ES-I3 (cell line): ENCODE data around the gene PIGR.

Experiments used
- H3K36me3 ChIP-seq: 2 replicates; pipeline ENCODE4 v1.6.1; 2013; ENCODE audit warnings: mild to moderate bottlenecking, low read length, control low read depth, moderate library complexity; ENCODE audit not compliant: insufficient read depth
- H3K4me1 ChIP-seq: 2 replicates; pipeline ENCODE4 v1.6.1; 2013; ENCODE audit warnings: mild to moderate bottlenecking, control low read depth, low read length; ENCODE audit not compliant: insufficient read depth
- H3K9ac ChIP-seq: 2 replicates; pipeline ENCODE4 v1.6.1; 2013; ENCODE audit warnings: low read depth, mild to moderate bottlenecking, low read length, moderate library complexity
- H3K9me3 ChIP-seq: 2 replicates; pipeline ENCODE4 v1.6.1; 2013; ENCODE audit warnings: mild to moderate bottlenecking, low read length, moderate library complexity; ENCODE audit not compliant: control insufficient read depth, insufficient read depth

PIGR gene

DNA sequence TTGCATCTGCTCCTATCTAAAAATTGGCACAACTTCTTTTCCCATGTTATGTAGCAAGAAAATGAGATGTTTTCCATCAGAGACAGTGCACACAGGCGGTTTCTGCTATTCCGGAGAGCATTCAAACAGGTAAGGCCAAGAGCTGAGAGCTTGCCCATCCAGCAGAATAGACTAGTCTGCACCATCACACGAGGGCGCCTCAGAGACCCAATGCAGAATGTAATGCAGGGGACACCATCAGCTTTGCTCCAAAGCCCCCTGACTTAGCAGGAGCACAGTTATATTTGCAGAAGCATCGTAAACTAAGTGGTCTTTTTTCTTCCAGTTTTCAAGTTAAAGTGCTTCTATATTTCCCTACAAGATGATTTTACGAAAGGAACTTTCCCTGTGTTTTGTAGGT lies 44.3 kb downstream of the PIGR start:
- Histone ChIP-seq H3K36me3 (no peaks in the 10 kb centered on the region), H3K9ac (no peak overlapping the region), H3K4me1 (peaks cover 7% of the 10 kb centered on the region), H3K9me3 (no peaks in the 10 kb centered on the region)

DNA sequence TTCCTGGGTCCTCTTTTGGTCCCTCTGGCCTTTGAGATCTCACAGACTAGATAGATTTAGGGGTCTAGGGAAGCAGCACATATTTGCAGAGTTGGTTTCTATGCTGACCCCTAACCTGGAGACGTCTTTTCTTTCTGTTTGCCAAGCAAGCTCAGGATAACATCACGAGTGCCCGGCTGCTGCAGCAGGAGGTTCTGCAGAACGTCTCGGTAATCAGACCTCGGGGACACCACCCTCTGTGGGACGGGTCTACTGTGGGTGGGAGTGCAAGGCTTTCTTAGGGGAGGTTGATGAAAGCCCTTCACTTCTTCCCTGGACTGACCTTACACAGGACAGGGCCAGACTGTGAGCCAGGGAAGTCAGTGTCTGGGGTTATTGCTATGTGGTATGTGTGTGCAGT lies 46.1 kb downstream of the PIGR start:
- Histone ChIP-seq H3K4me1 (peaks cover 13% of the 10 kb centered on the region; the same call in 1 of the 2 replicates), H3K9ac (no peak overlapping the region), H3K9me3 (no peaks in the 10 kb centered on the region), H3K36me3 (no peaks in the 10 kb centered on the region)

DNA sequence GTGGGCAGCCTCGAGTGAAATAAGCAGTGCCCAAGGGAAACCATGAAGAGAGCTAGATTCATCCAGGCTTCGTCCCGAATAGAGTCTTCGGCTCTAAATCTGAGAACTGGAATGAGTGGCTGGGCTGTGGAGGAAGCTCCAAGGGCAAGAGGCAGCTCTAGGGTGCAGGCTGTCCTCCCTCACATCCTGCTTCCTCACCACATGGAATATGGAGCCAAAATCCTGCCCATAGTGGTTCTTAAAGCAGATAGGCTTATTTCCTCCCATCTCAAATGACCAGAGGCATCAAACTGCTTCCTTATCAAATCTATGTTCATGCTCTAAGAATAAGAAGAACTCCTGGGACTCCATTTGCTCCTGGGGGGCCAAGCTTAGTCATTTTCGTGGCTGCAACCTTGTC lies 46.5 kb downstream of the PIGR start:
- H3K9ac ChIP-seq, result no peak overlapping the region
- no peaks in the 10 kb centered on the region for H3K9me3 ChIP-seq
- peaks cover 13% of the 10 kb centered on the region; the same call in 1 of the 2 replicates for H3K4me1 ChIP-seq
- no peaks in the 10 kb centered on the region for H3K36me3 ChIP-seq

DNA sequence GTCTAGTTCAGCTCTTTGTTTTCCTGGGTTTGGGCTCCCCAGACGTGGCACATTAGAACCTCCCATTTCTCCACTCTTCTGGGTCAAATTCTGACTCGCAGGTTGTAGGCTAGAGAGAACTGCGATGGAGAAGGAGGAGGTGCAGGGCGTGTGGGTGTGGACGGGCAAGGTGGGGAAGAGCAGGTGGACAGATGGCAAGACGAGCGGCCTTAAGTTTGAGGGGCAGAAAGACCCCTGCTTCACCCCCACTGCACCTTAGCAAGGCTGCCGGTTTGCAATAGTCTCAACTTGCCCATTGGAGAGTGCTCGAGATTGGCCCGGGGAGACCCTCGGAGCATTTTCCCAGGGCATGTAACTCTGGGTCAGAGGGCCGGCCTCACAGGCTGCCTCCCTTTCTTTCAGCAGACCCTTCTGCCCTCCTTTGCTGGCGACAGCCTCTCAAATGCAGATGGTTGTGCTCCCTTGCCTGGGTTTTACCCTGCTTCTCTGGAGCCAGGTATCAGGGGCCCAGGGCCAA lies 47.3 kb downstream of the PIGR start:
- H3K4me1 ChIP-seq, result peaks cover 13% of the 10 kb centered on the region; the same call in 1 of the 2 replicates
- H3K36me3 ChIP-seq, result no peaks in the 10 kb centered on the region
- H3K9me3 ChIP-seq, result no peaks in the 10 kb centered on the region
- H3K9ac ChIP-seq, result no peak overlapping the region

DNA sequence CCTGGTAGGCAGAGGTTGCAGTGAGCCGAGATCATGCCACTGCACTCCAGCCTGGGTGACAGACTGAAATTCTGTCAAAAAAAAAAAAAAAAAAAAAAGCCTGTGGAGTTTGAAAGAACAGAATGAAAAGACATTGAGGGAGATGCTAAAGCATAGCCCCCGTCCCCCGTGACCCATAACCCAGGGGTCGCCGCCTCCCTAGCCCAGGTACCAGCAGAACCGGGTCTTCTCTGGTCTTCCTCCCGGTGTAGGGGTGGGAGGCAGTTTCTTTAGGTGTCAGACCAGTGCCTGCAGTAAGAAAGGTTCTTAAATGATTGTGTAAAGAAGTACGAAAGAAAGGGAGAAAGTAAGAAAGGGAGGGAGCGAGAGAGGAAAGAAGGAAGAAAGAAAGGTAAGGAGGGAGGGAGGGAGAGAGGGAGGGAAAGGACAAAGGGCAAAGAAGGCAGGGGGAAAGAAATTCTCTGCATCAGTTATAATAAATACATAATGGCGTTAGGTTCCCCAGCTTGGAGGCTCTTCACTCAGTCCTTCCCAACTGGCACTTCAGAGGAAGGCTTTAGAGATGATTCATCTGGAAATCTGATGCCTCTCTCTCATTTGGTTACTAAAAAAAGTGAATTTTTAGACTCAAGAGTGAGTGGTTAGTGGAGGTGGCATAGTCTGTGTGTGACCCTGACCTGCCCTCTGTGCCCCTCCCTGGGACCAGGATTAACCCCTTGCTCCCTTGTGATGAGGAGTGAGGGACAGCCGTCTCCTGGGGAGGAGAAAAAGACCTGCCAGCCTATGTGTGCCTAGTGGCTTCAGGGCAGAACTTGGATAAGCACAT lies 48.0 kb downstream of the PIGR start:
- no peaks in the 10 kb centered on the region for H3K9me3 ChIP-seq
- no peak overlapping the region for H3K9ac ChIP-seq
- H3K36me3 ChIP-seq, result no peaks in the 10 kb centered on the region
- H3K4me1 ChIP-seq, result peaks cover 13% of the 10 kb centered on the region; the same call in 1 of the 2 replicates

DNA sequence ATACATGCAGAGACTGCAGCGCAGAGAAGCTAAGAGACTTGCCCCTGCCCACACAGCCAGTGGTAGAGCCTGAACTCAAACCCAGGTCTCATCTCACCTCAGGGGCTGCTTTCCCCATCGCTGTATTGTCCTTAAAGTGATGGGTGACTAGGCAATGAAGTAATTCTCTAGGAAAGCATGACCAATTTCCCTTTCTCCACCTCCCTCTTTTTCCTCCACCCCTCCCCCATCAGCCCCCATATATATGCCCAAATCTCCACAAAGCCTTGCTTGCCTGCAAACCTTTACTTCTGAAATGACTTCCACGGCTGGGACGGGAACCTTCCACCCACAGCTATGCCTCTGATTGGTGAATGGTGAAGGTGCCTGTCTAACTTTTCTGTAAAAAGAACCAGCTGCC lies 49.1 kb downstream of the PIGR start, which contains the start of gene IL24:
Gene IL24 (plus strand): TSS at position 269 of the 400 bp plus-strand sequence. CDS start 390 bp downstream, outside the sequence.
- peaks cover 13% of the 10 kb centered on the region; the same call in 1 of the 2 replicates for H3K4me1 ChIP-seq

DNA sequence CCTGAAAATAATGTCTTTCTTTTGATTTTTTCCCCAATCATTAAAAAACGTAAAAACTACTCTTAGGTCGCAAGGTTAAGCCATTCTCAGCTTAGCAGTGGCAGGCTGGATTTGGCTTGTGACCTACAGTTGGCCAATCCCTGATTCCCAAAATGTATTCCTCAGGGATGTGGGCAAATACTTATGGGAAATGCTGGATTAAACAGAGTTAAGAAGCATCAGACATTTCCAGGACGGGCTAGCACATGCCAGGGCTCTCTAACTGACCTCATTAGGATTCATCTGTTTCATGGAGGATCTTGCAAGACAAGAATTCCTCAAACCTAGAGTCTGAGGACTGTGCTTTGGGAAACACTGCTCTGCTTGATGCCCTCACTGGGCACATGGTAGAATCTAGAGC lies 50.0 kb downstream of the PIGR start:
- no peaks in the 10 kb centered on the region for H3K9me3 ChIP-seq
- H3K4me1 ChIP-seq, result peaks cover 13% of the 10 kb centered on the region; the same call in 1 of the 2 replicates
- H3K36me3 ChIP-seq, result no peaks in the 10 kb centered on the region
- no peak overlapping the region for H3K9ac ChIP-seq

More for the DNA sequence above, 49.1 kb downstream of the PIGR start, which contains the start of gene IL24:
- H3K36me3 ChIP-seq, result no peaks in the 10 kb centered on the region
- H3K9me3 ChIP-seq, result no peaks in the 10 kb centered on the region
- H3K9ac ChIP-seq, result no peak within 1 kb of the TSS

DNA sequence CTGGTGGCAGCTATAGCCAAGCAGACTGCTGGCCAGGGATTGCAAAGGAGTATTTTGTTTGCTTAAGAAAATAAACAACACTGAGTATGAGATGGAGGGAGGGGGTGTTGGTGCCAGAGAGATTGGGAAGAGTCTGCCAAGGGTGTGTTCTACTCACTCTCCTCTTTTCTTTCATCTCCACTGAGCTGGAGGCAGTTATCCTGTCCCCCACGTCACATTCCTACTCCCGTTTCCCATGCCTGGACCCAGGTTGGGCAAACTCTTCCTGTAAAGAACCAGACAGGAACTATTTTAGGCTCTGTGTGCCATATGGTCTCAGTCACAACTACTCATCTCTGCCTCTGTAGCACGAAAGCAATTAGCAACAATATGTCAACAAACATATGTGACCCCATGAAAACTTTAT lies 50.4 kb downstream of the PIGR start:
- Histone ChIP-seq H3K4me1 (peaks cover 13% of the 10 kb centered on the region; the same call in 1 of the 2 replicates), H3K9me3 (no peaks in the 10 kb centered on the region), H3K36me3 (no peaks in the 10 kb centered on the region), H3K9ac (no peak overlapping the region)

DNA sequence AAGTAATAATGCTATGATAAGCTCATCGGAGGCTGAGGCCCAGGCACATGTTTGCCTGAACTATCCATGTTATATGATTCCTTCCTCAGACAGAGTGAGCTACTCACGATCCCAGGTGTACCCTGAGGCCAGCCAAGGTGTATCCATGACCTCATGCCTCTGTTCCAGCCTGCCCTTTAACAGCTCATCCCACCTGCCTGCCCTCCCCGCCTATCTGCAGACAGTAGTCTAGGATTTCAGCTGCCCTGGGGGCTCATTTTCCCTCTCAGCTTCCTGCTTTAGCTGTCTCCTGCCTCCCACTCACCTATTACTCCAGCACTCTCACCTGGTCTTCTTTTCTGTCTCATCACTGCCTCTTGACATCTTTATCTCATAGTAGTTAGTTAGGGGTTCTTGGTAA lies 50.9 kb downstream of the PIGR start:
- Histone ChIP-seq H3K36me3 (no peaks in the 10 kb centered on the region), H3K9ac (no peak overlapping the region), H3K4me1 (peaks cover 18% of the 10 kb centered on the region; the same call in 1 of the 2 replicates), H3K9me3 (no peaks in the 10 kb centered on the region)

DNA sequence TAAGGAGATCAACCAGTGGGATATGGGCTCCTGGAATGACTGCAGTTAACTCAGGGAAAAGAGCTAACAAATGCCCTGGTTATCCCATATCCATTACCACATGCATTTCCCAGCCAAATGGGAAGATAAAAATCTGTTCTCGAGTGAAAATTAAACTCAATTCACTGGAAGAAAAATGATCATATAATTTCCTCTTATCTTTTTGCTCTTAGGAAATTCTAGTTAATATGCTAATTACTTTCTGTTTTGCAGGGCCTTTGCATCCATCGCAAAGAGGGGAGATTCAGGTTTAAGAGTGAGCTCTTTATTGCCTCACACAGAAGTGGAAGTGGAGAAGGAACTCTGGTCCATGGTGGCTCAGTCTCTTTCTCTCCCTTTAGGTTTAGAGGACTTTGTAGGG lies 52.9 kb downstream of the PIGR start:
- Histone ChIP-seq H3K36me3 (no peaks in the 10 kb centered on the region), H3K9me3 (no peaks in the 10 kb centered on the region), H3K9ac (no peak overlapping the region), H3K4me1 (peaks cover 21% of the 10 kb centered on the region; the same call in 1 of the 2 replicates)

DNA sequence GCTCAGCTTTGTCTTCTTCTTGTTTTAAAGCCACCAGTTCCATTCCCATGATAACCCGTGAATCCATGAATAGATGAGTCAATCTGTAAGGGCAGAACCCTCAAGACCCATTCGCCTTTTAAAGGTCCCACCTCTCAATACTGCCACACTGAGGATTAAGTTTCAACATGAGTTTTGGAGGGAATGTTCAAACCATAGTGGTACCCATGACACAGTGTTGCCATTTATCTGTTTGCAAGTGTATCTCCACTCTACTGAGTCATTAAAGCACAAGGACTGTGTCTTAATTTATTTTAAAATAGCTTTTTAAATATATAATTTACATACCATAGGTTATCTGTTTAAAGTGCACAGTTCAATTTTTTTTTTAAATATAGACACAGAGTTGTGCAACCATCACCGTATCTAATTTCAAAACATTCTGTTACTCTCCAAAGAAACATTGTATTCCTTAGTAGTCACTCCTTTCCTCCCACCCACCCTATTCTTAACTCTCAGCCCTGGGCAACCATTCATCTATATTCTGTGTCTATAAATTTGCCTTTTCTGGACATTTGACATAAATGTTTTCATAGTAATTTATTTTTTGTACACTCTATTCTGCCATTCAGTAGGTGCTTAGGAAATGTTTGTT lies 53.8 kb downstream of the PIGR start:
- peaks cover 17% of the 10 kb centered on the region; the same call in 1 of the 2 replicates for H3K4me1 ChIP-seq
- H3K9ac ChIP-seq, result no peak overlapping the region
- no peaks in the 10 kb centered on the region for H3K9me3 ChIP-seq
- no peaks in the 10 kb centered on the region for H3K36me3 ChIP-seq

DNA sequence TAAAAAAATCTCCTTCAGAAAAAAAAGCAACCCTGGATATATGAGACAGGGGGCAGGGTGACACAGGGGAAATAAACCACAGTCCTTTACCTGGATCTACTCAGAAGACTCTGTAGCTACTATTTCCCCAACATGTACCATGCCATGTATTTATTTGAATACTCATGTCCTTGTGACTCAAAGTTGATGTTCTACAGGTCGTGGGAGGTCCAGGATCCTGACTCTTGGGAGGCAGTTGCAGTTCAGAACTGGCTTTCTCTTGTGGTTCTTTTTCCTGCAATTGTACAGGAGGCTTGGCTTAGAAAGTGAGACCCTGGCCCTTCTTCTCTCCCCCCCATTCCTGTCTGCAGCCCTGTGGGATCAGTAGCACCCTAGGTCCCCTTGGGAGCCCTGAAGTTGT lies 54.9 kb downstream of the PIGR start:
- H3K9ac ChIP-seq, result no peak overlapping the region
- no peaks in the 10 kb centered on the region for H3K36me3 ChIP-seq
- H3K9me3 ChIP-seq, result no peaks in the 10 kb centered on the region
- H3K4me1 ChIP-seq, result peaks cover 17% of the 10 kb centered on the region; the same call in 1 of the 2 replicates

DNA sequence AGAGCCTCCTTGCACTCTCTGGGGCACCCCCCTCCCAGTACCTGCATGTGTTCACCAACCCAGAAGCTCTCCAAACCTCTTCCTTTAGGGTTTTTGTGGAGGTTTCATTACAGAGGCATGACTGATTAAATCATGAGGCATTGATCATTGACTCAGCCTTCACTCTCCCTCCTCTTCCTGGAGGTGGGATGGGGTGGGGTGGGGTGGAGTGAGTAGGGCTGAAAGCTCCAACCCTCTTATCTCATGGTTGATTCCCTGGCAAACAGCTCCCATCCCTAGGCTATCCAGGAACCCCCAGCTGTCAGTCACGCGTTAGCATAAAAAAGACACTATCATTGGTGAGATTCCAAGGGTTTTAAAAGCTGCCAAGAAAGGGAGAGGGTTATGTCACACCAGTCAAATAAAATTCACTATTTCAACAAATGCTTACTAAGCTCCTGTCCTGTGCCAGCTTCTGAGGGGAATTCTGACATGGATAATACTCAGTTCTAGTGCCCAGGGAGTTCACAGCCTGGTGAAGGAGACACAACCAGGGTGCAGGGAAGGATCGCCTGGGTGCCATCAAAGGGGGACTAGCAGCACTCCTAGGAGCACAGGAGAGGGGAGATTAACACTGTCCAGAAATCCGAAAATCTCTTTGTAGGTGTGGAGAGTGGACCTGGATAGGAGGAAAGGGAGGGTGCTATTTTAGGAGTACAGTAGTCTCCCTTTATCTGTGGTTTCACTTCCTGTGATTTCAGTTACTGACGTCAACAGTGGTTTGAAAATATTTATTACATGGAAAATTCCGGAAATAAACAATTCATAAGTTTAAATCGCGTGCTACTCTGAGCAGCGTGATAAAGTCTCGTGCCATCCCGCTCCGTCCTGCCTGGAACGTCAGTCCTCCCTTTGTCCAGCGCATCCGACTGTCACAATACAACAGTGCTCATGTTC lies 55.9 kb downstream of the PIGR start:
- no peak overlapping the region for H3K9ac ChIP-seq
- H3K4me1 ChIP-seq, result peaks cover 12% of the 10 kb centered on the region; the same call in 1 of the 2 replicates
- H3K36me3 ChIP-seq, result no peaks in the 10 kb centered on the region
- no peaks in the 10 kb centered on the region for H3K9me3 ChIP-seq

DNA sequence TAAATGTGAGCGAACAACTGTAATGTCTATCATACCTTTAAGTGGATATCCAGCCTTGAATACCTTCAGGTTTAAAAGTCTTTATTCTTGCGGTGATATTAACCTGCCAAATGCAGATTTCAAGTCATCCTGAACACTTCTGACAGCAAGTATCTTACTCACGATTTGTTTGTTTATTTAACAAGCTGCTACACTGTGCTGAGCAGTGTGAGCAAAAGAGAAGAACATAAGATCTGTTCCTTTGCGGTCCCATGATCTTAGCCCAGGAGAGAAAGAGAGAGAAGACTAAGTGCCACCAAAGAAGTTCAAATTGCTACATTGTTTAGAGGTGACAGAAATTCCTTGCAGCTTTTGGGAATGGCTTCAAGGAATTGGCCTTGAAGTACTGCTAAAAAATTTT lies 58.6 kb downstream of the PIGR start:
- H3K9me3 ChIP-seq, result no peaks in the 10 kb centered on the region
- peaks cover 11% of the 10 kb centered on the region; the same call in 1 of the 2 replicates for H3K4me1 ChIP-seq
- H3K36me3 ChIP-seq, result no peaks in the 10 kb centered on the region
- H3K9ac ChIP-seq, result no peak overlapping the region
